ENCODE measurements around the gene LMOD1. TPM values are rescaled to one million over a fixed set of nuclear protein-coding genes. Genes with fewer than 3 reads are reported as not detected.
"Not testable (repeated sequence)": the region's sequence is repeated elsewhere in the genome, so short reads cannot be mapped to it uniquely, and the experiment has no call there.

LMOD1 gene
- total and polyA plus RNA-seq, 3 donors from 2014 or later: 31.4 to 46.3 (median 39.4) TPM

GRCh38 chr1:201944639-201945038 lies 1.7 kb downstream of the LMOD1 start:
- peak overlapping the region; percentile 66 to 69 for H3K4me3 ChIP-seq
- DNase-seq: no peak
- intact Hi-C loops (cut with DNase I; ENCODE audit: low total_unique reads): no loop called here
- H3K9me3 ChIP-seq: no peaks in the 10 kb centered on the region
- H3K36me3 ChIP-seq (ENCODE audit: low read depth, missing control alignments): no peaks in the 10 kb centered on the region
- no peaks in the 10 kb centered on the region for H3K27me3 ChIP-seq
- TF ChIP-seq CTCF (IDR thresholded peaks at IDR 0.05) (no peak), POLR2A (IDR thresholded peaks at IDR 0.05) (no peak)
- H3K4me1 ChIP-seq: peaks cover 22% of the 10 kb centered on the region
- peak overlapping the region; percentile 79 to 90 for H3K27ac ChIP-seq
- WGBS, 2 donors: 55 to 71% methylated on average over 2 of the region's 3 CpGs

GRCh38 chr1:201944002-201944401 lies 2.3 kb downstream of the LMOD1 start:
- DNase-seq: no peak
- H3K4me3 ChIP-seq: peak overlapping the region; percentile 66 to 69
- H3K36me3 ChIP-seq (ENCODE audit: low read depth, missing control alignments): no peaks in the 10 kb centered on the region
- WGBS, 2 donors: 57 to 65% methylated on average over 6 of the region's 6 CpGs
- no peaks in the 10 kb centered on the region for H3K27me3 ChIP-seq
- H3K27ac ChIP-seq: peak overlapping the region; percentile 79 to 90
- no peaks in the 10 kb centered on the region for H3K9me3 ChIP-seq
- intact Hi-C loops (cut with DNase I; ENCODE audit: low total_unique reads): no loop called here
- H3K4me1 ChIP-seq: peaks cover 18% of the 10 kb centered on the region
- TF ChIP-seq POLR2A (IDR thresholded peaks at IDR 0.05) (no peak), CTCF (IDR thresholded peaks at IDR 0.05) (no peak)

GRCh38 chr1:201942129-201942495 lies 4.2 kb downstream of the LMOD1 start:
- WGBS, 2 donors: 73 to 81% methylated on average over 1 of the region's 1 CpG
- H3K9me3 ChIP-seq: no peaks in the 10 kb centered on the region
- peak overlapping the region in 1 of 2 donors; percentile 45 for H3K4me3 ChIP-seq
- no peaks in the 10 kb centered on the region for H3K27me3 ChIP-seq
- intact Hi-C loops (cut with DNase I; ENCODE audit: low total_unique reads): no loop called here
- H3K36me3 ChIP-seq (ENCODE audit: low read depth, missing control alignments): no peaks in the 10 kb centered on the region
- H3K4me1 ChIP-seq: peaks cover 20% of the 10 kb centered on the region
- TF ChIP-seq CTCF (IDR thresholded peaks at IDR 0.05) (no peak), POLR2A (IDR thresholded peaks at IDR 0.05) (no peak)
- DNase-seq: no peak
- peak overlapping the region; percentile 40 to 90 for H3K27ac ChIP-seq

- H3K27ac ChIP-seq: peak overlapping the region; percentile 40 to 90
- peak overlapping the region in 1 of 2 donors; percentile 45 for H3K4me3 ChIP-seq
- intact Hi-C loops (cut with DNase I; ENCODE audit: low total_unique reads): no loop called here
- H3K4me1 ChIP-seq: peaks cover 16% of the 10 kb centered on the region
- TF ChIP-seq CTCF (IDR thresholded peaks at IDR 0.05) (no peak), POLR2A (IDR thresholded peaks at IDR 0.05) (no peak)
- no peaks in the 10 kb centered on the region for H3K9me3 ChIP-seq
- no peaks in the 10 kb centered on the region for H3K36me3 ChIP-seq (ENCODE audit: low read depth, missing control alignments)
- peak; percentile 25 for DNase-seq
- 36 to 47% methylated on average over 14 to 18 of the region's 18 CpGs for WGBS, 2 donors
- no peaks in the 10 kb centered on the region for H3K27me3 ChIP-seq
These were observed 4.8 kb downstream of the LMOD1 start for GRCh38 chr1:201941420-201942128.

- DNase-seq; intact Hi-C loops (cut with DNase I; ENCODE audit: low total_unique reads); H3K27me3 ChIP-seq; H3K4me3 ChIP-seq; H3K36me3 ChIP-seq (ENCODE audit: low read depth, missing control alignments); H3K9me3 ChIP-seq: not testable (repeated sequence)
- peak overlapping the region; percentile 23 to 90 for H3K27ac ChIP-seq
- 85 to 91% methylated on average over 10 of the region's 10 CpGs for WGBS, 2 donors
- H3K4me1 ChIP-seq: peaks cover 16% of the 10 kb centered on the region
These were observed 6.0 kb downstream of the LMOD1 start for GRCh38 chr1:201940316-201940715.
